ENCODE results near the gene PRLR. TPM values are rescaled to one million over a fixed set of nuclear protein-coding genes. Genes with fewer than 3 reads are reported as not detected.

The PRLR gene
- total RNA-seq, 2 experiments from 2014 or later: 0.03 TPM; not detected in 1

DNA sequence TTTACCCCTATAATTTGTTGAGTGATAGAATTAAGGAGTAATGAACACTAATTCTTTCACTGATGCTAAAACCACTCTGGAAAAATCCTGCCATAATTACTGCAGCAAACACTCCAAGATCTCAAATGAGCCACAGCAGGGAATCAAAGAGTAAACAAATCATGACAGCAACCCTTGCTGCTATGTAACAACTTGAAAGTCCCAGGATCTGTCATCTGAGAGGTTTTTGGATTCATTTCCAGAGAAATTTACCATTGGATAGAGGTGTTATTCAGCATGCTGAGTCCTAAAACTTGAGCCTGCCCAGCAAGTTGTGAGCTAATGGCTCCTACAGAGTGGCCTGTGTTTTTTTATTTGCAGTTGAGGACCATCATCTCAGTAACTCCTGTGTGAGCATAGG is 59.2 kb downstream of the PRLR start:
- no peaks in the 10 kb centered on the region for H3K36me3 Mint-ChIP-seq (ENCODE audit: low read depth)
- ATAC-seq (ENCODE audit: poor library complexity) (no peak), DNase-seq (no peak)
- H3K4me1 Mint-ChIP-seq (ENCODE audit: low read depth): no peaks in the 10 kb centered on the region
- no peaks in the 10 kb centered on the region for H3K9me3 ChIP-seq (ENCODE audit: control insufficient read depth in 1 of 2, insufficient read depth in 1 of 2, low read length in 2 of 2)
- no peak overlapping the region for H3K27ac Mint-ChIP-seq
- H3K4me3 Mint-ChIP-seq: no peak overlapping the region
- no peak for TF ChIP-seq CTCF (IDR thresholded peaks at IDR 0.05)
- no peaks in the 10 kb centered on the region for H3K36me3 ChIP-seq (ENCODE audit: insufficient read depth, low read length)
- intact Hi-C loops (cut with DNase I, micrococcal nuclease): no loop called here
- H3K27me3 Mint-ChIP-seq: peaks cover 7% of the 10 kb centered on the region
- H3K9me3 Mint-ChIP-seq: peaks cover 3% of the 10 kb centered on the region
- H3K4me3 ChIP-seq (ENCODE audit: low read length): no peak overlapping the region
- H3K27me3 ChIP-seq (ENCODE audit: control insufficient read depth in 1 of 2, insufficient read depth in 2 of 2, low read length in 2 of 2): no peaks in the 10 kb centered on the region
- H3K27ac ChIP-seq (ENCODE audit: low read depth in 1 of 2, low read length in 2 of 2): no peak overlapping the region
- ChIA-PET POLR2A (no interaction called here), CTCF (no interaction called here)
- H3K4me1 ChIP-seq (ENCODE audit: insufficient read depth, low read length): no peaks in the 10 kb centered on the region

GRCh38 chr5:35166043-35166442 is 64.2 kb downstream of the PRLR start:
- H3K27ac Mint-ChIP-seq: no peak overlapping the region
- peaks cover 28% of the 10 kb centered on the region for H3K27me3 Mint-ChIP-seq
- POLR2A ChIA-PET: no interaction called here
- no peaks in the 10 kb centered on the region for H3K9me3 ChIP-seq (ENCODE audit: control insufficient read depth in 1 of 2, insufficient read depth in 1 of 2, low read length in 2 of 2)
- no peak overlapping the region for H3K27ac ChIP-seq (ENCODE audit: low read depth in 1 of 2, low read length in 2 of 2)
- no peaks in the 10 kb centered on the region for H3K27me3 ChIP-seq (ENCODE audit: control insufficient read depth in 1 of 2, insufficient read depth in 2 of 2, low read length in 2 of 2)
- no peak overlapping the region for H3K4me3 Mint-ChIP-seq
- CTCF ChIA-PET: no interaction called here
- H3K9me3 Mint-ChIP-seq: peaks cover 3% of the 10 kb centered on the region
- H3K36me3 ChIP-seq (ENCODE audit: insufficient read depth, low read length): no peaks in the 10 kb centered on the region
- H3K4me1 Mint-ChIP-seq (ENCODE audit: low read depth): no peaks in the 10 kb centered on the region
- no peaks in the 10 kb centered on the region for H3K4me1 ChIP-seq (ENCODE audit: insufficient read depth, low read length)
- DNase-seq (no peak), ATAC-seq (ENCODE audit: poor library complexity) (no peak)
- no peak for TF ChIP-seq CTCF (IDR thresholded peaks at IDR 0.05)
- H3K36me3 Mint-ChIP-seq (ENCODE audit: low read depth): no peaks in the 10 kb centered on the region
- intact Hi-C loops (cut with DNase I, micrococcal nuclease): no loop called here
- H3K4me3 ChIP-seq (ENCODE audit: low read length): no peak overlapping the region

- H3K36me3 Mint-ChIP-seq (ENCODE audit: low read depth): no peaks in the 10 kb centered on the region
- intact Hi-C loops (cut with DNase I, micrococcal nuclease): no loop called here
- no peak for TF ChIP-seq CTCF (IDR thresholded peaks at IDR 0.05)
- Histone ChIP-seq H3K27me3 (ENCODE audit: control insufficient read depth in 1 of 2, insufficient read depth in 2 of 2, low read length in 2 of 2) (no peaks in the 10 kb centered on the region), H3K4me3 (ENCODE audit: low read length) (no peak overlapping the region), H3K27ac (ENCODE audit: low read depth in 1 of 2, low read length in 2 of 2) (no peak overlapping the region), H3K36me3 (ENCODE audit: insufficient read depth, low read length) (no peaks in the 10 kb centered on the region), H3K9me3 (ENCODE audit: control insufficient read depth in 1 of 2, insufficient read depth in 1 of 2, low read length in 2 of 2) (no peaks in the 10 kb centered on the region), H3K4me1 (ENCODE audit: insufficient read depth, low read length) (no peaks in the 10 kb centered on the region)
- ChIA-PET POLR2A (no interaction called here), CTCF (no interaction called here)
- H3K4me3 Mint-ChIP-seq: no peak overlapping the region
- ATAC-seq (ENCODE audit: poor library complexity) (no peak), DNase-seq (no peak)
- no peaks in the 10 kb centered on the region for H3K4me1 Mint-ChIP-seq (ENCODE audit: low read depth)
- H3K27ac Mint-ChIP-seq: no peak overlapping the region
- peaks cover 24% of the 10 kb centered on the region for H3K27me3 Mint-ChIP-seq
- H3K9me3 Mint-ChIP-seq: peaks cover 3% of the 10 kb centered on the region
Observed at GRCh38 chr5:35164860-35165542, 65.3 kb downstream of the PRLR start.
